ENCODE results near the gene CLSTN3. TPM values are rescaled to one million over a fixed set of nuclear protein-coding genes. Genes with fewer than 3 reads are reported as not detected.

Gene CLSTN3
- total and polyA plus RNA-seq, 9 of the 15 experiments (the other 6 are each of a cell fraction or from before 2014, with no cell fraction given): 0.08 to 23.2 (median 11.0) TPM

- H4K20me1 ChIP-seq (replicated peaks; ENCODE audit: control insufficient read depth, insufficient read depth, low read length): no peaks in the 10 kb centered on the region
- DNase-seq (ENCODE audit: extremely low read depth in 1 of 4, low spot score in 3 of 4): no peak
- ChIA-PET POLR2A (interaction anchor here (1.3 kb wide), 1 partner anchor 11 kb away, joined by 3 read pairs; no protein-coding TSS in a partner anchor), CTCF (ENCODE audit: low intra/inter-chr PET ratio) (no interaction called here)
- H3K4me3 ChIP-seq: no peak overlapping the region
- no peak overlapping the region for H2AFZ ChIP-seq (ENCODE audit: low read depth, low read length)
- FAIRE-seq: no peak
- no peaks in the 10 kb centered on the region for H3K9me1 ChIP-seq (ENCODE audit: control insufficient read depth, insufficient read depth, low read length)
- peaks cover 31% of the 10 kb centered on the region; the same call in 2 of the 3 replicates for H3K36me3 ChIP-seq (ENCODE audit: control insufficient read depth, insufficient read depth, low read length)
- H3K27ac ChIP-seq (ENCODE audit: extremely low read depth, low read depth, low read length): no peak overlapping the region
- H3K4me2 ChIP-seq (ENCODE audit: insufficient read depth, low read length): no peak overlapping the region
- no peaks in the 10 kb centered on the region for H3K27me3 ChIP-seq (ENCODE audit: control insufficient read depth in 2 of 2, insufficient read depth in 2 of 2, low read length in 2 of 2)
- H3K4me1 ChIP-seq (replicated peaks in 1 of 2; ENCODE audit: control insufficient read depth in 2 of 2, insufficient read depth in 2 of 2, low read length in 2 of 2): no peaks in the 10 kb centered on the region; a peak in 1 of 5 replicates
- no peak overlapping the region for H3K9ac ChIP-seq (ENCODE audit: insufficient read depth in 1 of 2, low read depth in 2 of 2, low read length in 2 of 2)
- no TSS peak for BruUV-seq (replicated peaks)
- no peaks in the 10 kb centered on the region for H3K79me2 ChIP-seq (ENCODE audit: control insufficient read depth, insufficient read depth, low read length)
- intact Hi-C loops (cut with micrococcal nuclease): no loop called here
- WGBS (ENCODE audit: insufficient coverage, low coverage, missing lambda C conversion rate): 71% methylated on average over 4 of the region's 12 CpGs
- no peak for ATAC-seq
- H3K9me3 ChIP-seq (replicated peaks; ENCODE audit: control insufficient read depth, insufficient read depth, low read depth, low read length): no peaks in the 10 kb centered on the region
- in situ Hi-C loops (cut with MboI): no loop called here
- TF ChIP-seq, protein P1, sequence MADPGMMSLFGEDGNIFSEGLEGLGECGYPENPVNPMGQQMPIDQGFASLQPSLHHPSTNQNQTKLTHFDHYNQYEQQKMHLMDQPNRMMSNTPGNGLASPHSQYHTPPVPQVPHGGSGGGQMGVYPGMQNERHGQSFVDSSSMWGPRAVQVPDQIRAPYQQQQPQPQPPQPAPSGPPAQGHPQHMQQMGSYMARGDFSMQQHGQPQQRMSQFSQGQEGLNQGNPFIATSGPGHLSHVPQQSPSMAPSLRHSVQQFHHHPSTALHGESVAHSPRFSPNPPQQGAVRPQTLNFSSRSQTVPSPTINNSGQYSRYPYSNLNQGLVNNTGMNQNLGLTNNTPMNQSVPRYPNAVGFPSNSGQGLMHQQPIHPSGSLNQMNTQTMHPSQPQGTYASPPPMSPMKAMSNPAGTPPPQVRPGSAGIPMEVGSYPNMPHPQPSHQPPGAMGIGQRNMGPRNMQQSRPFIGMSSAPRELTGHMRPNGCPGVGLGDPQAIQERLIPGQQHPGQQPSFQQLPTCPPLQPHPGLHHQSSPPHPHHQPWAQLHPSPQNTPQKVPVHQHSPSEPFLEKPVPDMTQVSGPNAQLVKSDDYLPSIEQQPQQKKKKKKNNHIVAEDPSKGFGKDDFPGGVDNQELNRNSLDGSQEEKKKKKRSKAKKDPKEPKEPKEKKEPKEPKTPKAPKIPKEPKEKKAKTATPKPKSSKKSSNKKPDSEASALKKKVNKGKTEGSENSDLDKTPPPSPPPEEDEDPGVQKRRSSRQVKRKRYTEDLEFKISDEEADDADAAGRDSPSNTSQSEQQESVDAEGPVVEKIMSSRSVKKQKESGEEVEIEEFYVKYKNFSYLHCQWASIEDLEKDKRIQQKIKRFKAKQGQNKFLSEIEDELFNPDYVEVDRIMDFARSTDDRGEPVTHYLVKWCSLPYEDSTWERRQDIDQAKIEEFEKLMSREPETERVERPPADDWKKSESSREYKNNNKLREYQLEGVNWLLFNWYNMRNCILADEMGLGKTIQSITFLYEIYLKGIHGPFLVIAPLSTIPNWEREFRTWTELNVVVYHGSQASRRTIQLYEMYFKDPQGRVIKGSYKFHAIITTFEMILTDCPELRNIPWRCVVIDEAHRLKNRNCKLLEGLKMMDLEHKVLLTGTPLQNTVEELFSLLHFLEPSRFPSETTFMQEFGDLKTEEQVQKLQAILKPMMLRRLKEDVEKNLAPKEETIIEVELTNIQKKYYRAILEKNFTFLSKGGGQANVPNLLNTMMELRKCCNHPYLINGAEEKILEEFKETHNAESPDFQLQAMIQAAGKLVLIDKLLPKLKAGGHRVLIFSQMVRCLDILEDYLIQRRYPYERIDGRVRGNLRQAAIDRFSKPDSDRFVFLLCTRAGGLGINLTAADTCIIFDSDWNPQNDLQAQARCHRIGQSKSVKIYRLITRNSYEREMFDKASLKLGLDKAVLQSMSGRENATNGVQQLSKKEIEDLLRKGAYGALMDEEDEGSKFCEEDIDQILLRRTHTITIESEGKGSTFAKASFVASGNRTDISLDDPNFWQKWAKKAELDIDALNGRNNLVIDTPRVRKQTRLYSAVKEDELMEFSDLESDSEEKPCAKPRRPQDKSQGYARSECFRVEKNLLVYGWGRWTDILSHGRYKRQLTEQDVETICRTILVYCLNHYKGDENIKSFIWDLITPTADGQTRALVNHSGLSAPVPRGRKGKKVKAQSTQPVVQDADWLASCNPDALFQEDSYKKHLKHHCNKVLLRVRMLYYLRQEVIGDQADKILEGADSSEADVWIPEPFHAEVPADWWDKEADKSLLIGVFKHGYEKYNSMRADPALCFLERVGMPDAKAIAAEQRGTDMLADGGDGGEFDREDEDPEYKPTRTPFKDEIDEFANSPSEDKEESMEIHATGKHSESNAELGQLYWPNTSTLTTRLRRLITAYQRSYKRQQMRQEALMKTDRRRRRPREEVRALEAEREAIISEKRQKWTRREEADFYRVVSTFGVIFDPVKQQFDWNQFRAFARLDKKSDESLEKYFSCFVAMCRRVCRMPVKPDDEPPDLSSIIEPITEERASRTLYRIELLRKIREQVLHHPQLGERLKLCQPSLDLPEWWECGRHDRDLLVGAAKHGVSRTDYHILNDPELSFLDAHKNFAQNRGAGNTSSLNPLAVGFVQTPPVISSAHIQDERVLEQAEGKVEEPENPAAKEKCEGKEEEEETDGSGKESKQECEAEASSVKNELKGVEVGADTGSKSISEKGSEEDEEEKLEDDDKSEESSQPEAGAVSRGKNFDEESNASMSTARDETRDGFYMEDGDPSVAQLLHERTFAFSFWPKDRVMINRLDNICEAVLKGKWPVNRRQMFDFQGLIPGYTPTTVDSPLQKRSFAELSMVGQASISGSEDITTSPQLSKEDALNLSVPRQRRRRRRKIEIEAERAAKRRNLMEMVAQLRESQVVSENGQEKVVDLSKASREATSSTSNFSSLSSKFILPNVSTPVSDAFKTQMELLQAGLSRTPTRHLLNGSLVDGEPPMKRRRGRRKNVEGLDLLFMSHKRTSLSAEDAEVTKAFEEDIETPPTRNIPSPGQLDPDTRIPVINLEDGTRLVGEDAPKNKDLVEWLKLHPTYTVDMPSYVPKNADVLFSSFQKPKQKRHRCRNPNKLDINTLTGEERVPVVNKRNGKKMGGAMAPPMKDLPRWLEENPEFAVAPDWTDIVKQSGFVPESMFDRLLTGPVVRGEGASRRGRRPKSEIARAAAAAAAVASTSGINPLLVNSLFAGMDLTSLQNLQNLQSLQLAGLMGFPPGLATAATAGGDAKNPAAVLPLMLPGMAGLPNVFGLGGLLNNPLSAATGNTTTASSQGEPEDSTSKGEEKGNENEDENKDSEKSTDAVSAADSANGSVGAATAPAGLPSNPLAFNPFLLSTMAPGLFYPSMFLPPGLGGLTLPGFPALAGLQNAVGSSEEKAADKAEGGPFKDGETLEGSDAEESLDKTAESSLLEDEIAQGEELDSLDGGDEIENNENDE (IDR thresholded peaks at IDR 0.05; ENCODE audit: low read depth, low read length): no peak
- TF ChIP-seq HNRNPUL1 (IDR thresholded peaks at IDR 0.05; ENCODE audit: low read length): no peak
- no peak for TF ChIP-seq IFI16 (CRISPR knock-in tag; IDR thresholded peaks at IDR 0.05)
- TF ChIP-seq, protein P2, sequence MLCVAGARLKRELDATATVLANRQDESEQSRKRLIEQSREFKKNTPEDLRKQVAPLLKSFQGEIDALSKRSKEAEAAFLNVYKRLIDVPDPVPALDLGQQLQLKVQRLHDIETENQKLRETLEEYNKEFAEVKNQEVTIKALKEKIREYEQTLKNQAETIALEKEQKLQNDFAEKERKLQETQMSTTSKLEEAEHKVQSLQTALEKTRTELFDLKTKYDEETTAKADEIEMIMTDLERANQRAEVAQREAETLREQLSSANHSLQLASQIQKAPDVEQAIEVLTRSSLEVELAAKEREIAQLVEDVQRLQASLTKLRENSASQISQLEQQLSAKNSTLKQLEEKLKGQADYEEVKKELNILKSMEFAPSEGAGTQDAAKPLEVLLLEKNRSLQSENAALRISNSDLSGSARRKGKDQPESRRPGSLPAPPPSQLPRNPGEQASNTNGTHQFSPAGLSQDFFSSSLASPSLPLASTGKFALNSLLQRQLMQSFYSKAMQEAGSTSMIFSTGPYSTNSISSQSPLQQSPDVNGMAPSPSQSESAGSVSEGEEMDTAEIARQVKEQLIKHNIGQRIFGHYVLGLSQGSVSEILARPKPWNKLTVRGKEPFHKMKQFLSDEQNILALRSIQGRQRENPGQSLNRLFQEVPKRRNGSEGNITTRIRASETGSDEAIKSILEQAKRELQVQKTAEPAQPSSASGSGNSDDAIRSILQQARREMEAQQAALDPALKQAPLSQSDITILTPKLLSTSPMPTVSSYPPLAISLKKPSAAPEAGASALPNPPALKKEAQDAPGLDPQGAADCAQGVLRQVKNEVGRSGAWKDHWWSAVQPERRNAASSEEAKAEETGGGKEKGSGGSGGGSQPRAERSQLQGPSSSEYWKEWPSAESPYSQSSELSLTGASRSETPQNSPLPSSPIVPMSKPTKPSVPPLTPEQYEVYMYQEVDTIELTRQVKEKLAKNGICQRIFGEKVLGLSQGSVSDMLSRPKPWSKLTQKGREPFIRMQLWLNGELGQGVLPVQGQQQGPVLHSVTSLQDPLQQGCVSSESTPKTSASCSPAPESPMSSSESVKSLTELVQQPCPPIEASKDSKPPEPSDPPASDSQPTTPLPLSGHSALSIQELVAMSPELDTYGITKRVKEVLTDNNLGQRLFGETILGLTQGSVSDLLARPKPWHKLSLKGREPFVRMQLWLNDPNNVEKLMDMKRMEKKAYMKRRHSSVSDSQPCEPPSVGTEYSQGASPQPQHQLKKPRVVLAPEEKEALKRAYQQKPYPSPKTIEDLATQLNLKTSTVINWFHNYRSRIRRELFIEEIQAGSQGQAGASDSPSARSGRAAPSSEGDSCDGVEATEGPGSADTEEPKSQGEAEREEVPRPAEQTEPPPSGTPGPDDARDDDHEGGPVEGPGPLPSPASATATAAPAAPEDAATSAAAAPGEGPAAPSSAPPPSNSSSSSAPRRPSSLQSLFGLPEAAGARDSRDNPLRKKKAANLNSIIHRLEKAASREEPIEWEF (CRISPR knock-in tag; IDR thresholded peaks at IDR 0.05): no peak
Measured at GRCh38 chr12:7150356-7150755, 20.2 kb downstream of the CLSTN3 start.

Measured in K562 (cell line).